HepG2 (cell line): ENCODE measurements around the gene GDPD4. TPM values are rescaled to one million over a fixed set of nuclear protein-coding genes. Genes with fewer than 3 reads are reported as not detected.

Source experiments
- ATAC-seq: fragments of 200-7000 bp; cut with Tn5 transposase; 3 replicates; pipeline ENCODE4 v1.9.1; 2020; ENCODE audit warnings: mild to moderate bottlenecking, moderate library complexity
- BruUV-seq: library from RNA; stranded (reverse); fragments of 400-500 nt; replicated peaks from 2 replicates; lab custom pipeline; 2021; lab: Mats Ljungman, UMichigan
- CTCF ChIA-PET: fragments of 300-600 bp; formaldehyde crosslinking; extraction: SDS; loops from one replicate; lab custom pipeline; 2021; ENCODE audit warnings: low total read pairs, inconsistent platforms, low intra/inter-chr PET ratio; lab: Yijun Ruan, JAX
- POLR2A ChIA-PET: fragments of 350-600 bp; sonication (Branson Sonifier 250); formaldehyde crosslinking; loops from one replicate; lab custom pipeline; 2020; ENCODE audit warnings: antibody characterized with exemption, inconsistent platforms; lab: Yijun Ruan, JAX
- DNase-seq: peaks from one replicate; pipeline ENCODE4 v3.0.0-alpha.2; 2015; ENCODE audit warnings: low spot score
- FAIRE-seq: peaks from 3 replicates; lab custom pipeline; 2011; peaks lifted over from hg19 to GRCh38; lab: Jason Lieb, UNC
- H2AFZ ChIP-seq: one replicate; pipeline ENCODE4 v1.6.1; 2011; ENCODE audit warnings: low read length, inconsistent platforms
- H3K27ac ChIP-seq: fragments of 300-600 bp; 3 replicates; pipeline ENCODE4 v1.8.0; 2011; ENCODE audit warnings: mixed run types, mild to moderate bottlenecking, mixed read lengths, low read length, inconsistent platforms; ENCODE audit not compliant: insufficient read depth; ENCODE audit errors: extremely low read length
- H3K27me3 ChIP-seq, 2 experiments: fragments of 200-600 bp in 1 of 2; 2 replicates in 1 of 2; 3 replicates in 1 of 2; pipeline versions ENCODE4 v1.6.0 to v1.8.0; 2011; ENCODE audit warnings: low read length in 2 of 2, mild to moderate bottlenecking in 2 of 2, moderate library complexity in 2 of 2, inconsistent platforms in 1 of 2; ENCODE audit not compliant: insufficient read depth in 2 of 2, control insufficient read depth in 1 of 2
- H3K36me3 ChIP-seq, 2 experiments: fragments of 200-600 bp in 1 of 2; replicated peaks in 1 of 2; 2 replicates in 1 of 2; 3 replicates in 1 of 2; pipeline versions ENCODE4 v1.5.1 to v1.8.0; 2011; ENCODE audit warnings: low read length in 2 of 2, inconsistent platforms in 1 of 2; ENCODE audit not compliant: insufficient read depth in 2 of 2, control insufficient read depth in 1 of 2
- H3K4me1 ChIP-seq: 2 replicates; pipeline ENCODE4 v1.5.1; 2012; ENCODE audit warnings: low read length, inconsistent platforms; ENCODE audit not compliant: insufficient read depth
- H3K4me2 ChIP-seq: 2 replicates; pipeline ENCODE4 v1.6.0; 2011; ENCODE audit warnings: low read depth, low read length, inconsistent platforms
- H3K4me3 ChIP-seq, 3 experiments: fragments of 200-600 bp in 1 of 3; sonication (generic), shearing (Covaris generic) in 1 of 3; replicated peaks in 1 of 3; 2 replicates each; pipeline ENCODE4 v1.5.1; 2011 to 2016; ENCODE audit warnings: low read length in 3 of 3, inconsistent platforms in 2 of 3, low read depth in 2 of 3, mild to moderate bottlenecking in 2 of 3, control low read depth in 1 of 3, mixed read lengths in 1 of 3; ENCODE audit not compliant: insufficient read depth in 1 of 3
- H3K79me2 ChIP-seq: one replicate; pipeline ENCODE4 v1.6.1; 2011; ENCODE audit warnings: low read length, inconsistent platforms; ENCODE audit not compliant: insufficient read depth
- H3K9ac ChIP-seq: 2 replicates; pipeline ENCODE4 v1.6.0; 2011; ENCODE audit warnings: mild to moderate bottlenecking, low read depth, low read length, inconsistent platforms; ENCODE audit not compliant: insufficient read depth
- H3K9me3 ChIP-seq: 2 replicates; pipeline ENCODE4 v1.5.1; 2012; ENCODE audit warnings: mild to moderate bottlenecking, low read length
- H4K20me1 ChIP-seq: 2 replicates; pipeline ENCODE4 v1.6.0; 2011; ENCODE audit warnings: inconsistent platforms, mild to moderate bottlenecking, low read length, moderate library complexity; ENCODE audit not compliant: insufficient read depth
- CC2D1A ChIP-seq: sonication (generic); formaldehyde crosslinking; IDR thresholded peaks from 2 replicates; pipeline ENCODE4 v1.8.1; 2023; ENCODE audit warnings: mild to moderate bottlenecking, missing genetic modification reagents
- EEA1 ChIP-seq: sonication (generic); formaldehyde crosslinking; IDR thresholded peaks from 2 replicates; pipeline ENCODE4 v1.5.1; 2020; ENCODE audit warnings: mild to moderate bottlenecking, missing genetic modification reagents, borderline replicate concordance
- EP300 ChIP-seq, 3 experiments: sonication (generic) in 1 of 3; formaldehyde crosslinking in 1 of 3; IDR thresholded peaks; 2 replicates each; pipeline versions ENCODE4 v1.5.1 to v1.6.1; 2011 to 2020; ENCODE audit warnings: low read depth in 2 of 3, low read length in 2 of 3, borderline replicate concordance in 1 of 3, improper control_type of control experiment in 1 of 3, mild to moderate bottlenecking in 1 of 3, missing genetic modification reagents in 1 of 3, moderate library complexity in 1 of 3
- FOXA3 ChIP-seq: IDR thresholded peaks from 2 replicates; pipeline ENCODE4 v1.6.1; 2016; ENCODE audit warnings: missing genetic modification reagents, missing compliant biosample characterization
- MXD3 ChIP-seq: IDR thresholded peaks from 2 replicates; pipeline ENCODE4 v1.6.1; 2016; ENCODE audit warnings: mild to moderate bottlenecking, missing biosample characterization, missing genetic modification reagents
- RAD51 ChIP-seq: fragments of 450-650 bp; IDR thresholded peaks from 2 replicates; pipeline ENCODE4 v1.6.1; 2016; ENCODE audit warnings: borderline replicate concordance
- RELA ChIP-seq: sonication (generic); formaldehyde crosslinking; IDR thresholded peaks from 2 replicates; pipeline ENCODE4 v1.4.0; 2020; ENCODE audit warnings: missing genetic modification reagents
- SAP130 ChIP-seq: IDR thresholded peaks from 2 replicates; pipeline ENCODE4 v1.6.1; 2016; ENCODE audit warnings: low read depth
- SP1 ChIP-seq, 2 experiments: fragments of 450-650 bp in 1 of 2; sonication (generic) in 1 of 2; formaldehyde crosslinking in 1 of 2; IDR thresholded peaks; 2 replicates each; pipeline versions ENCODE4 v1.4.0 to v1.6.1; 2016 to 2020; ENCODE audit warnings: missing genetic modification reagents in 1 of 2
- TARDBP ChIP-seq: sonication (generic); formaldehyde crosslinking; IDR thresholded peaks from 2 replicates; pipeline ENCODE4 v1.8.0; 2022; ENCODE audit warnings: mild to moderate bottlenecking, missing genetic modification reagents
- TSC22D2 ChIP-seq: sonication (generic); formaldehyde crosslinking; IDR thresholded peaks from 2 replicates; pipeline ENCODE4 v1.5.1; 2020; ENCODE audit warnings: missing genetic modification reagents, mild to moderate bottlenecking, borderline replicate concordance
- YEATS4 ChIP-seq: sonication (generic); formaldehyde crosslinking; IDR thresholded peaks from 2 replicates; pipeline ENCODE4 v1.4.0; 2020; ENCODE audit warnings: missing genetic modification reagents, borderline replicate concordance
- ZBTB4 ChIP-seq: sonication (generic); formaldehyde crosslinking; IDR thresholded peaks from 2 replicates; pipeline ENCODE4 v1.4.0; 2020; ENCODE audit warnings: missing genetic modification reagents, mild to moderate bottlenecking, borderline replicate concordance
- ZMYM4 ChIP-seq: sonication (generic); formaldehyde crosslinking; IDR thresholded peaks from 2 replicates; pipeline ENCODE4 v1.8.1; 2023; ENCODE audit warnings: mild to moderate bottlenecking, missing genetic modification reagents
- ZNF124 ChIP-seq: sonication (generic); formaldehyde crosslinking; IDR thresholded peaks from 2 replicates; pipeline ENCODE4 v1.4.0; 2020; ENCODE audit warnings: missing genetic modification reagents
- ZNF747 ChIP-seq: sonication (generic); formaldehyde crosslinking; IDR thresholded peaks from 2 replicates; pipeline ENCODE4 v1.8.1; 2023; ENCODE audit warnings: missing genetic modification reagents, mild to moderate bottlenecking, borderline replicate concordance
- WGBS: methylation state at CpG from one replicate; pipeline ENCODE4 v1.1.6; 2017; ENCODE audit warnings: low lambda C conversion rate; 5-methylcytosine and 5-hydroxymethylcytosine counted together
- in situ Hi-C: cut with HindIII; loops from 2 replicates; pipeline ENCODE4 v1.10.0; 2017; ENCODE audit warnings: low pct_unique_long_range_greater_than_20kb; ENCODE audit not compliant: extremely low pct_ligation_motif_present
- intact Hi-C: fragments of 100-400 bp; cut with micrococcal nuclease; formaldehyde crosslinking; loops from one replicate; pipeline ENCODE4 v1.10.0; 2022; ENCODE audit not compliant: unreplicated experiment
- polyA plus RNA-seq, 8 experiments: library from polyadenylated mRNA; depleted of rRNA in 3 of 8; stranded (reverse) in 7 of 8; unstranded in 1 of 8; fragments of >200 nt; fragmentation: Illumina TruSeq in 4 of 8; extraction: Trizol in 4 of 8; gene quantifications; 2 replicates each; pipeline versions ENCODE4 v1.2.1 to v1.2.3, GENCODE V29; 2011 to 2016; ENCODE audit warnings: low read depth in 4 of 8, missing spikeins in 1 of 8, mixed read lengths in 1 of 8; ENCODE audit not compliant: insufficient read depth in 1 of 8
- total RNA-seq, 5 experiments: library from RNA; depleted of rRNA; stranded (reverse); fragments of >200 nt; fragmentation: Illumina TruSeq; extraction: Trizol; gene quantifications; 2 replicates each; pipeline ENCODE4 v1.2.3, GENCODE V29; 2016; ENCODE audit warnings: low read depth in 1 of 5
- TF ChIP-seq, protein P1 (sequence below): sonication (generic); formaldehyde crosslinking; IDR thresholded peaks from 2 replicates; pipeline ENCODE4 v1.4.0; 2020; ENCODE audit warnings: missing genetic modification reagents

GDPD4 gene
- total and polyA plus RNA-seq, 2 of the 13 experiments (the other 11 are each of a cell fraction or from before 2014, with no cell fraction given): not detected

- TF ChIP-seq ZMYM4 (CRISPR knock-in tag): peak; percentile 40; the same call in 1 of the 2 replicates
Measured at GRCh38 chr11:77173494-77173893, 128.0 kb downstream of the GDPD4 start (continued).

GRCh38 chr11:77172666-77172982 is 128.9 kb downstream of the GDPD4 start:
- FAIRE-seq (no peak), ATAC-seq (peak; percentile 23), DNase-seq (peak; percentile 7)
- ChIA-PET POLR2A (interaction anchor here (2.6 kb wide), 1 partner anchor 45 kb away, joined by 12 read pairs; the partner anchor contains the start of gene MYO7A), CTCF (no interaction called here)
- intact Hi-C loops: loop anchor here (1.0 to 2.0 kb wide), 2 partner anchors 16 to 41 kb away; no protein-coding TSS in a partner anchor
- Histone ChIP-seq H3K4me1 (peaks cover 43% of the 10 kb centered on the region), H3K27me3 (no peaks in the 10 kb centered on the region), H3K4me2 (peak overlapping the region; percentile 69; the same call in 1 of the 2 replicates), H3K27ac (no peak overlapping the region), H3K9me3 (no peaks in the 10 kb centered on the region), H3K36me3 (no peaks in the 10 kb centered on the region), H3K9ac (no peak overlapping the region), H2AFZ (no peak overlapping the region), H4K20me1 (no peaks in the 10 kb centered on the region), H3K79me2 (no peaks in the 10 kb centered on the region), H3K4me3 (peak overlapping the region in 1 of 3 experiments; percentile 6; a peak in 1 of 6 replicates)
- BruUV-seq: no TSS peak
- WGBS: 58% methylated on average over 10 of the region's 16 CpGs
- in situ Hi-C loops: no loop called here
- TF ChIP-seq TSC22D2 (CRISPR knock-in tag): no peak
- no peak for TF ChIP-seq RELA (CRISPR knock-in tag)
- no peak for TF ChIP-seq SP1 (IDR thresholded peaks at IDR 0.05)
- TF ChIP-seq SP1 (CRISPR knock-in tag; IDR thresholded peaks at IDR 0.05): 0 out of 2 replicates have a peak, but pooled peaks have one; percentile 10
- TF ChIP-seq ZBTB4: peak; percentile 82
- no peak for TF ChIP-seq FOXA3 (CRISPR knock-in tag)
- no peak for TF ChIP-seq ZNF747
- TF ChIP-seq RAD51: no peak
- no peak for TF ChIP-seq MXD3 (CRISPR knock-in tag)
- TF ChIP-seq YEATS4 (CRISPR knock-in tag): no peak
- TF ChIP-seq EEA1: no peak
- no peak for TF ChIP-seq ZNF124 (CRISPR knock-in tag)
- no peak for TF ChIP-seq TARDBP (CRISPR knock-in tag)
- TF ChIP-seq, protein P1, sequence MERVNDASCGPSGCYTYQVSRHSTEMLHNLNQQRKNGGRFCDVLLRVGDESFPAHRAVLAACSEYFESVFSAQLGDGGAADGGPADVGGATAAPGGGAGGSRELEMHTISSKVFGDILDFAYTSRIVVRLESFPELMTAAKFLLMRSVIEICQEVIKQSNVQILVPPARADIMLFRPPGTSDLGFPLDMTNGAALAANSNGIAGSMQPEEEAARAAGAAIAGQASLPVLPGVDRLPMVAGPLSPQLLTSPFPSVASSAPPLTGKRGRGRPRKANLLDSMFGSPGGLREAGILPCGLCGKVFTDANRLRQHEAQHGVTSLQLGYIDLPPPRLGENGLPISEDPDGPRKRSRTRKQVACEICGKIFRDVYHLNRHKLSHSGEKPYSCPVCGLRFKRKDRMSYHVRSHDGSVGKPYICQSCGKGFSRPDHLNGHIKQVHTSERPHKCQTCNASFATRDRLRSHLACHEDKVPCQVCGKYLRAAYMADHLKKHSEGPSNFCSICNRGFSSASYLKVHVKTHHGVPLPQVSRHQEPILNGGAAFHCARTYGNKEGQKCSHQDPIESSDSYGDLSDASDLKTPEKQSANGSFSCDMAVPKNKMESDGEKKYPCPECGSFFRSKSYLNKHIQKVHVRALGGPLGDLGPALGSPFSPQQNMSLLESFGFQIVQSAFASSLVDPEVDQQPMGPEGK (CRISPR knock-in tag): peak; percentile 59; the same call in 1 of the 2 replicates
- TF ChIP-seq EP300 (IDR thresholded peaks at IDR 0.05; ENCODE audit: low read depth in 2 of 2, low read length in 2 of 2): no peak
- TF ChIP-seq EP300 (CRISPR knock-in tag; IDR thresholded peaks at IDR 0.05; ENCODE audit: borderline replicate concordance): no peak
- no peak for TF ChIP-seq CC2D1A (CRISPR knock-in tag)
- TF ChIP-seq SAP130 (CRISPR knock-in tag): no peak
